Fibroblast of skin of right biceps (primary cell): ENCODE data around the gene PACSIN2.

Experiments
- DNase-seq: peaks from one replicate; pipeline ENCODE4 v3.0.0-alpha.2; 2013

PACSIN2 gene

GRCh38 chr22:42855211-42855610, 159.7 kb downstream of the PACSIN2 start:
- DNase-seq: no peak

DNA sequence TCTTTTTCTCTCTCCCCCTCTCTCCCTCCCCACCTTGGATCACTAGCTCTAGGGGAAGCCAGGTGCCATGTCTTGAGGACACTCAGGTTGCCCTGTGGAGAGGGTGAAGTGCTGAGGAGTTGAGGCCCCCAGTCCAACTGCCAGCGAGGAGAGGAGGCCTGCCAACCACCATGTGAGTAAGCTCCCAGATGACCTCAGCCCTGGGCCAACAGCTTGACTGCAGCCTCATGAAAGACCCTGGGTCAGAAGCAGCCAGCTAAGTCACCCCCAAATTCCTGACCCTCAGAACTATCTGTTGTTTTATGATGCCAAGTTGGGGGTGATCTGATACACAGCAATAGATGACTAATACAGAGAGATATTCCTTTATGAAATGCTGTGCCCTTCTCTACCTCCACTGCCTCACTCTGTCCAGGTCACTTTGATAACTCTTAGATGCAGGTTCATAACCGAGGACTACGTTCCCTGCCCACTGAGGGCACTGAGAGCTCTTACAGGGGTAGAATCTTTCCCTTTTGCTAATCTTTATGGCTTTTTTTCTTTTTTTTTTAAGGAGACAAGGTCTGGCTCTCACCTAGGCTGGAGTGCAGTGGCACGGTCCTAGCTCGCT, 165.9 kb downstream of the PACSIN2 start:
- no peak for DNase-seq

DNA sequence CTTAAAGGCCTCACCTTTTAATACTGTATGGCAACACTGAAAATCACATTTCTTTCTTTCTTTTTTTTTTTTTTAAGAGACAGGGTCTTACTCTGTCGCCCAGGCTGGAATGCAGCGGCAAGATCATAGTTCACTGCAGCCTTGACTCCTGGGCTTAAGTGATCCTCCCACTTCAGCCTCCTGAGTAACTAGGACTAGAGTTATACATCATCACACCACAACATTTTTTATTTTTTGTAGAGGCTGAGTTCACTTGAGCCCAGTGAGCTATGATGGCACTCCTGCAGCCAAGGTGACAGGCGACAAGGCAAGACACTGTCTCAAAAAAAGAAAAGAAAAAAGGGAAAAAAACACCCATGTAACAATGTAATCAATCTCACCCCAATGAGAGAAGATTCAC, 167.8 kb downstream of the PACSIN2 start:
- no peak for DNase-seq

- DNase-seq: no peak
Measured at GRCh38 chr22:42844756-42845155, 170.2 kb downstream of the PACSIN2 start.

DNA sequence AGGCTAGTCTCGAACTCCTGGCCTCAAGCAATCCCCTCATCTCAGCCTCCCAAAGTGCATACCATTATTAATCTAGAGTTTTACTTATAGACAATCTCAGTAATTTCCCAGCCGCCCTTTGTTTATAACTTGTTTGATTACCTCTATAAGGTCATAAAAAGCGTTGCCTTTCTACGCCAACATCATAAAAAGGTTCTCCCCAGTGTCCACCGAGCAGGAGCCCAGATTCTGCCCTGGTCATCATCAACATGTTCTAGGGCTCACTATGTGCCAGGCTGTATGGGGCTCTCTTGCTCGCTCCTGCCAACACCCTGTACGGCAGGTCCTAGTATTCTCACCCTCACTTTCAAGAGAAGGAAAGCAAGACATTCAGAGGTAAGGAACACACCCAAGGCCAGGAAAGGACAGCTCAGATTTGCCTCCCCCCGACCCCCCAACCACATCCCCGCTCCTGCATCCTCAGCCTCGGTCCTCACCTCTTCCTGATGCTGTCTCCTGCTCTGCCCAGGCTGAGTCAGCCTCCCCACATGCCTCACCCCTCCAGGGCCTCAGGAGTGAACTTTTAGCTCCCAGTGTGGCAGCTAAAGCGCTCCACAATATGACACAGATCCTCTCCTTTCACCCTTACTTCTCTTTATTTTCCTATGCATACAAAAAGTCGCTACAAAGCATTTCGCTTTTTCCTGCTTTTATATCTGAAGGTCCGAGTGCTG, 172.1 kb downstream of the PACSIN2 start:
- DNase-seq: peak; percentile 35

DNA sequence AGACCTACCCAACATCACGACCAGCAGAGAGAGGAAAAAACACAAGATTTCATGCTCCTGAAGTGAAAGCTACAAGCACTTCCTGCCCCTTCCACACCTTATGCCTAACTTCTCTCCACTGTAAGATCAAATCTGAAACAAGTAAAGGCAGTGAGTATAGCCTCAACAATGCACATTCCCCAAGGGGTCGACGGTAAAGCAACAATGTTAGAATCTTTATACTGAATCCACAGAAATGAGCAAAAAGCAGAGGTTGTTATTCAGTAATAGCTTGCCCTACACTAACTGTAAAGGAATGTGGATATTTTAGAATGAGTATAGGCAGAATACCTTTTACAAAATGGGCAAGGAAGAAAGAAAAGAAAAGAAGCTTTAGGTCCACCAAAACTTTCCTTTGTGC, 173.5 kb downstream of the PACSIN2 start:
- DNase-seq: peak; percentile 81

DNA sequence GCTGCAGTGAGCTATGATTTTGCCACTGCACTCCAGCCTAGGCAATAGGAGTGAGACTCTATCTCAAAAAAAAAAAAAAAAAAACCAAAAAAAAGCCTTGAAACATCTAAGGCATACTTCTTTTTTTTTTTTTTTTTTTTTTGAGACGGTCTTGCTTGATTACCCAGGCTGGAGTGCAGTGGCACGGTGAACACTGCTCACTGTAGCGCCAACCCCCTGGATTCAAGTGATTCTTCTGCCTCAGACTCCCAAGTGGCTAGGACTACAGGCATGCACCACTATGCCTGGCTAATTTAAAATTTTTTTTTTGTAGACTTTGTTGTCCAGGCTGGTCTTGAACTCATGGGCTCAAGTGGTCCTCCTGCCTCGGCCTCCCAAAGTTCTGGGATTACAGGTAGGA, 177.4 kb downstream of the PACSIN2 start:
- DNase-seq: no peak

- no peak for DNase-seq
Measured at GRCh38 chr22:42836026-42836425, 178.9 kb downstream of the PACSIN2 start.

- DNase-seq: no peak
Measured at GRCh38 chr22:42834177-42834949, 180.6 kb downstream of the PACSIN2 start.

GRCh38 chr22:42833104-42833503, 181.8 kb downstream of the PACSIN2 start:
- DNase-seq: no peak

GRCh38 chr22:42831712-42832111, 183.2 kb downstream of the PACSIN2 start:
- no peak for DNase-seq

DNA sequence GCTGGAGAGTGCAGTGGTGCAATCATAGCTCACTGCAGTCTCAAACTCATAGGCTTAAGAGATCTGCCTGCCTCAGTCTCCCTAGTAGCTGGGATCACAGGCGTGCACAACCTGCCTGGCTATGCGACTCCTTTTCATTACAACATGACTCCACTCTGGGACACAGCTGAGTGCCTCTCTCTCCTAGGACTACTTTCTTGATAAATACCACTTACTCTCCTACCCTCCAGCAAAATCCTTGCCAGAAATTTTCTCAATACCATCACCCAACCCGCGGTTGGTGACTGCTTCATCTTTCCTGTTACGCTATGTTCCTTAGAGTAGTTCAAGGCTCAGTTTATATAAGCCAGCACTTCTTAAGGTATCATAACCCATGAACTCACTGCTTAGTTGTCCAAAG, 184.8 kb downstream of the PACSIN2 start:
- DNase-seq: no peak

DNA sequence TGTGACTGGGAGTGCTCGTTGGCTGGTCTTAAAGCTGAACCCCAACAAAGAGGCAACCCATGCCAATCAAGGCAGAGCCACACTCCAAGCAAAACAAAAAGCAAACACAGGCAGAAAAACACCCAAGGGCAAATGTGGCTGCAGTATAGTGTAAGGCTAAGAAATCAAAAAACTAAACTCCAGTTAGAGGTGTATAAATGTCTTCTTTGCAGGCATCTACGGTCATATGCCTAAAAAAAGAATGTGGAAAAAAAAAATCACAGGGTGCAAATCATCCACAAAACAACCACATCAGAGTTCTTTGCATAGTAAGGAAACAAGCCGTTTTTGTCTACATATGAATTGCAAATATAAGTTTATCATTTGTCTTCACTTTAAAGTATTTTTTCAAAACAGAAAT, 185.6 kb downstream of the PACSIN2 start:
- DNase-seq: no peak

GRCh38 chr22:42825796-42826195, 189.2 kb downstream of the PACSIN2 start:
- no peak for DNase-seq

DNA sequence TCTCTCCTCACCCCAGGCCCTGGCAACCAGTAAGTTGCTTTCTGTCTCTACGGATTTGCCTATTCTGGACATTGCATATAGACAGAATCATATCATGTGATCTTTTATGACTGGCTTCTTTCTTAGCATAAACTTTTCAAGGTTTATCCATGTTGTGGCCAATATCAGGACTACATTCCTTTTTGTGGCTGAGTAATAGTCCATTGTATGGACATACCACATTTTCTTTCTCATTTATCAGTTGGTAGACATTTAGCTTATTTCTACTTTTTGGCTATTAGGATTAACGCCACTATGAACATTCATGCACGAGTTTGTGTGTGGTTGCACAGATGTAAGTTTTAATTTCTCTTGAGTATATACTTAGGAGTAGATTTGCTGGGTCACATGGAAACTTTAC, 193.6 kb downstream of the PACSIN2 start:
- no peak for DNase-seq

GRCh38 chr22:42820045-42820763, 194.7 kb downstream of the PACSIN2 start:
- peak; percentile 52 for DNase-seq
